ENCODE measurements around the gene TSPO2.
A peak's percentile ranks its signal among the peaks of the same experiment; 100 is the strongest.

DNA sequence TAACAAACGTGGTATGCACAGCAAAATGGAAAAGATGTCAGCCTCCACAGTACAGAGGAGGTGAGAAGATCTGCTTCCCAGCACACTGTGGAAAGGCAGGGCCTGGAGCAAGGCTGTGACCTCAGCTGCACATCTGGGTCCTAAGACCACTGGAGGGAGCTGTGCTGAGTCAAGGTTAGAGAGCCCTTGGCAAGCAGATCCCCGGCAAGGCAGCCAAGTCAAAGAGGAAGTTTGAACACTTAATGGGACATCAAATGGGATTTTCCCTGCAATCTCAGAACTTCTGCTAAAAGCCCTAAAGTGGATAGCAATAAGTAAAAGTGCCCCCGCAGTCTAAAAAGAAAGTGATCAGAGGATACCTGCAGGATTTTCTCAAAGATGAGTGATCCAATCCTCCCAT lies 42.7 kb upstream of the TSPO2 start:
- TF ChIP-seq, protein P1, sequence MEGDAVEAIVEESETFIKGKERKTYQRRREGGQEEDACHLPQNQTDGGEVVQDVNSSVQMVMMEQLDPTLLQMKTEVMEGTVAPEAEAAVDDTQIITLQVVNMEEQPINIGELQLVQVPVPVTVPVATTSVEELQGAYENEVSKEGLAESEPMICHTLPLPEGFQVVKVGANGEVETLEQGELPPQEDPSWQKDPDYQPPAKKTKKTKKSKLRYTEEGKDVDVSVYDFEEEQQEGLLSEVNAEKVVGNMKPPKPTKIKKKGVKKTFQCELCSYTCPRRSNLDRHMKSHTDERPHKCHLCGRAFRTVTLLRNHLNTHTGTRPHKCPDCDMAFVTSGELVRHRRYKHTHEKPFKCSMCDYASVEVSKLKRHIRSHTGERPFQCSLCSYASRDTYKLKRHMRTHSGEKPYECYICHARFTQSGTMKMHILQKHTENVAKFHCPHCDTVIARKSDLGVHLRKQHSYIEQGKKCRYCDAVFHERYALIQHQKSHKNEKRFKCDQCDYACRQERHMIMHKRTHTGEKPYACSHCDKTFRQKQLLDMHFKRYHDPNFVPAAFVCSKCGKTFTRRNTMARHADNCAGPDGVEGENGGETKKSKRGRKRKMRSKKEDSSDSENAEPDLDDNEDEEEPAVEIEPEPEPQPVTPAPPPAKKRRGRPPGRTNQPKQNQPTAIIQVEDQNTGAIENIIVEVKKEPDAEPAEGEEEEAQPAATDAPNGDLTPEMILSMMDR (IDR thresholded peaks at IDR 0.05): peak; percentile 19 to 38 (median 31)
- no peak for TF ChIP-seq POLR2A (IDR thresholded peaks at IDR 0.05)

All from ovary (tissue), 3 donors.